Fibroblast of skin of right biceps (primary cell): Measurements from ENCODE around the gene ZDHHC11.
"Not testable (repeated sequence)": the region's sequence is repeated elsewhere in the genome, so short reads cannot be mapped to it uniquely, and the experiment has no call there.

Experiments used
- DNase-seq: peaks from one replicate; pipeline ENCODE4 v3.0.0-alpha.2; 2013

Gene ZDHHC11

GRCh38 chr5:774304-774703 lies 76.5 kb downstream of the ZDHHC11 start:
- not testable (repeated sequence) for DNase-seq

- DNase-seq = no peak
These were observed 77.1 kb downstream of the ZDHHC11 start for GRCh38 chr5:773517-774264.

GRCh38 chr5:772931-773330 lies 77.9 kb downstream of the ZDHHC11 start:
- not testable (repeated sequence) for DNase-seq

GRCh38 chr5:772547-772890 lies 78.3 kb downstream of the ZDHHC11 start:
- not testable (repeated sequence) for DNase-seq

DNA sequence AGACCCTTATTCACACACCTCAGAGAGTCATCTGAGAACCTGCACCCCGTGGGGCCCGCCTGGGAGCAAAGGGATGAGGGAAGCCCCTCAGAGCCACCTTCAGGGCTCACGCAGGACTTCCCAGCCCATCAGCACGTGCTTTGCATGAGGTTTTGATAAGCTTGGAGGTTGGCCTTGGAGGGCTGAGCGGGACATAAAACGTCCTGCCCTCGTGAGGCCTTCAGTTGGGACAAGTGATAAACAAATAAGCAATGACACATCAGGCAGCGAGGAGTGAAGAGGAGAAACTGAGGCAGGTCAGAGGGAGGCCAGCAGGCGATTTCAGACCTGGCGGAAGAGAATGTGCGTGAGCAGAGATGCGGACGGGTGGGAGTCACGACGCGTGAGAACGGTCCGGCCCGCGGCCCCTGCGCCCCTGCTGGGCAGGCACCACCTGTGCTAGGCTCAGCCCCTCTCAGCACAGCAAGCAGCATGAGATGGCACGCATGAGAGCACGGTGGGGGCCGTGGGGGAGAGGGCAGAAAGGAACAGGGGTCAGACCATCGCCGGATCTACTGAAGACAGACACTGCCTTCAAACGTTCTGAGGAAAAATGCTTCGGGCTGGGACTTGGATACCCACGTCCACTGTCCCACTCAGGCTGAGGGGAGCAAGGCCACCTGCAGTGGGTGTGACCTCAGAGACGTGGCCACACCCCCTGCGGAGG lies 78.8 kb downstream of the ZDHHC11 start:
- DNase-seq = not testable (repeated sequence)

DNA sequence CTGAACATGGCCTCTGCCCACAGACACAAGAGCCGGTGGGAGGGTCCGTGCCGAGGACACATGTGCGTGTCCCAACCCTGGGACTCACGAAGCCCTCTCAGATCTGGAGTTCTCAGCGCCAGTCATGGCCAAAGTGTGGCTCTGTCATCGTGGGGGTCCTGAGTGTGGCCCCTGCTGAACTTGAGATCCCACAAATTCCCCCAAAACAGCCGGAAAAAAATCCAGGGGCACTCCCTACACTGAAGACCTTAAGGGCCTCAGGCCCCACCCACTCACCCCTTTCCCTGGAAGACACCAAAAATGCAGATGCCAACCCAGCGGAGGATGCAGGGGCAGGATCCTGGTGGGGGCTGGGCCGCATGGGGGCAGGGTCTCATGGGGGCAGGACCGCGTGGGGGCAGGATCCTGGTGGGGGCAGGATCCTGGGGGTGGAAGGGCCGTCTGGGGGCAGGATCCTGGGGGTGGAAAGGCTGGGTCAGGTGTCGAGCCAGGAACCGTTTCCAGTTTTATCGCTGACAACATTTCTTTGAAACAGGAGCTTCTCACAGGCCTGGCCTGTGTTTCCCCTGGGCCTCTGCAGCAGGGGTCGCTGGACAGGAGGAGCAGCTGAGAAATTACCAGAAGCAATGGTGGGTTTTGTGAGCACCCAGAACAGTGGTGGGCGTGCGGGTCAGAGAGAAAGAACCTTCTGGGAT lies 79.6 kb downstream of the ZDHHC11 start:
- not testable (repeated sequence) for DNase-seq

DNA sequence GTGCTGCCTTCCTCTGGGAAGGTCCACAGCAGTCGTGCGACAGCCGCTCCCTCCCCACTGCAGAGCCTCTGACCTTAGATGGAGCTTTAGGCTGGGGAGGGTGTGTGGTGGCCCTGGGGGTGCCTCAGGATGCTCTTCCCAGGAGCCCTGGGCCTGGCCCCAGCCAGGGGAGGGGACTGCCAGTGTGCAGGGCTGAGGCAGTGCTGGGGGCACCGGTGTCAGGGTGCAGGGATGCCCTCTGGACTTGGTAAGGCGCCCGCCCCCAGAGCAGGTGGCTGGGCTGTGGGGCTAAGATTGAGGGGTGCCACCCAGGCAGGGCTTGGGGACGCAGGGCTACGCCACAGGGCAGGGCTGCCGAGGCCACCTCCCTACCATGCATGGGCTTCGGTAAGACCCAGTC lies 80.2 kb downstream of the ZDHHC11 start:
- not testable (repeated sequence) for DNase-seq

GRCh38 chr5:769485-770145 lies 81.2 kb downstream of the ZDHHC11 start:
- DNase-seq = not testable (repeated sequence)

DNA sequence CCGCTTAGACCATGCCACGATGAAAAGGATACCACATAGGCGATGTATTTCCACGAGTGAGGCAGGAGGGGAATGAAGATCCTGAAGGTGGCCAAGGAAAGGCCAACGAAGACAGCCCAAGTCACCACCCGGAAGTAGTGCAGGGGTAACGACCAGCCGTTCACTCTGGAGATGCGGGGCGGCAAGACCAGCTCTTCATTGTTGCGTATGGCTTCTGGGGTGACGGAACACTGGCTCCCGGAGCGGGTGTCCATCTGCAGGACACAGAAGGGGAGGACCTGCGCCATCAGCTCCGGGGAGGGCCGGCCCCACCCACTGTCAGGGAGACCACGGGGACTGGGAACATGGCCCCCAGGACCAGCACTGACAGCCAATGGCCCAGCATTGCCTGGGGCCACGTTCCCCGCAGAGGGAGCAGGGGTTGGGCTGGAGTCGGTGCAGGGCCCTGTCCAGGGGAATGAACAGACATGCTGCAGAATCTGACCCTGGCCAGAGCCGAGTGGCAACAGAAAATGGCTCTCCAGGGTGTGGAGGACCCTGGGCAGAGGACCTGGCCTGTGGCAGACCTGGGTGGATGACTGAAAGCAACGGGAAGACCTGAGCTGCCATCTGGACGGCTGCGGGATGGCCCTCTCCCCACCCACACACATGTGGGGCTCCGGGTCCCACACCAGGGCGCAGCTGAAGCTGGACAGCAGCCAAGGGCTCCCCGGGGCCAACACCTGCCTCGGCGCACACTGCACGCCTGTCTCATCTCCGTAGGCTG lies 83.9 kb downstream of the ZDHHC11 start:
- no peak for DNase-seq

DNA sequence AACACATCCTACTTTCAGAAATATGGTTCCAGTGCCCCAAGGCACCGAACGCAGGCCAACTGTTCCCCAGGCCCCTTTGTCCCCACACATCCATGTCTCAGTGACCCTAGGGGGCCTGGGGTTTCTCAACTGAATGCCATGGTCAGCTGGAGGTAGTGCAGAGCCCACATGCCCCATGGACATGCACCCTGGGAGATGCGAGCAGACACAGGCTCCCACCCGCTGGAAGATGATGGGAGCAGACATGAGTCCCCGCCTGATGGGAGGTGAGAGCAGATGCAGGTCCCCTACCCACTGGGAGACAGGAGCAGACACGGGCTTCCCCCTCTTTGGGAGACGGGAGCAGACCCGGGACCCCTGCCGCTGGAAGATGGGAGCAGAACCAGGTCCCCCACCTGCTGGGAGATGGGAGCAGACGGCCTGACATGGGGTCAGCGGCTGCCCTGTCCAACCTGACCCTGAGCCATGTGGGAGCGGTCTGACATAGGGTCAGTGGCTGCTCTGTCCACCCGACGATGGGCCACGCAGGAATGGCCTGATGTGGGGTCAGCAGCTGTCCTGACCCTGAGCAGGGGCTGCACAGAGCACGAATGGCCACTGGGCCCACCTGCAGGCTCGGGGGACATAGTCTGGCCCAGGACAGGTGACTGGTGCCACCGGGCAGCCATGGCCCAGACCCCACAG lies 84.7 kb downstream of the ZDHHC11 start:
- DNase-seq = no peak

- DNase-seq = no peak
These were observed 86.6 kb downstream of the ZDHHC11 start for GRCh38 chr5:763998-764781.

- DNase-seq = no peak
These were observed 87.4 kb downstream of the ZDHHC11 start for GRCh38 chr5:763397-763796.

- not testable (repeated sequence) for DNase-seq
These were observed 87.8 kb downstream of the ZDHHC11 start for GRCh38 chr5:762996-763395.

DNA sequence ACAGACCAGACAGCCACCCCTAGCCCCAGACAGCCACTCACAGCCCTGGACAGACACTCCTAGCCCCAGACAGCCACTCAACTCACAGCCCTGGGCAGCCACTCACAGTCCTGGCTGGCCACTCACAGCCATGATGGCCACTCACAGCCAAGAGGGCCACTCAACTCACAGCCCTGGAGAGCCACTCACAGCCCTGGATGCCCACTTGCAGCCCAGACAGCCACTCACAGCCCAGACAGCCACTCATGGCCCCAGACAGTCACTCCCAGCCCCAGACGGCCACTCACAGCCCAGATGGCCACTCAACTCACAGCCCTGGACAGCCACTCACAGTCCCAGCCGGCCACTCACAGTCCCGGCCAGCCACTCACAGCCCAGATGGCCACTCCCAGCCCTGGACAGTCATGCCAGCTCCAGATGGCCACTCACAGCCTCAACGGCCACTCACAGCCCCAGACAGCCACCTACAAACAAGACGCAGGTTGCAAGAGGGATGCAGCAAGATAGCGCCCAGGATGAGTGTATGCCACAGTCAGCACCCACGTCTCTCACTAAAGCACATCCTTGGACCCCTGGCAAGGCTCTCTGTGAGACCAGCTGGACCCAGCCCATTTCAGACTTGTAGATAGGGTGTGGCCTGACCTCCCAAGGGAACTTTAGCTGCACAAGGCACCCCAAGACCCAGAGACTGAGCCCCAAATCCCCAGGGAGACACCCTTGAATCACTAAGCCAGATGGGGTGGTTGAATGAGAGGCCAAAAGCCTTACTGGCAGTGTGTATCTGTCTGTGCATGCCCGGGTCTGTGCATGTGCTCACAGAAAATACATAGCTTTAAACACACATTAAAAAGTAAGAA lies 88.7 kb downstream of the ZDHHC11 start:
- no peak for DNase-seq

GRCh38 chr5:761059-761771 lies 89.6 kb downstream of the ZDHHC11 start:
- DNase-seq = no peak

DNA sequence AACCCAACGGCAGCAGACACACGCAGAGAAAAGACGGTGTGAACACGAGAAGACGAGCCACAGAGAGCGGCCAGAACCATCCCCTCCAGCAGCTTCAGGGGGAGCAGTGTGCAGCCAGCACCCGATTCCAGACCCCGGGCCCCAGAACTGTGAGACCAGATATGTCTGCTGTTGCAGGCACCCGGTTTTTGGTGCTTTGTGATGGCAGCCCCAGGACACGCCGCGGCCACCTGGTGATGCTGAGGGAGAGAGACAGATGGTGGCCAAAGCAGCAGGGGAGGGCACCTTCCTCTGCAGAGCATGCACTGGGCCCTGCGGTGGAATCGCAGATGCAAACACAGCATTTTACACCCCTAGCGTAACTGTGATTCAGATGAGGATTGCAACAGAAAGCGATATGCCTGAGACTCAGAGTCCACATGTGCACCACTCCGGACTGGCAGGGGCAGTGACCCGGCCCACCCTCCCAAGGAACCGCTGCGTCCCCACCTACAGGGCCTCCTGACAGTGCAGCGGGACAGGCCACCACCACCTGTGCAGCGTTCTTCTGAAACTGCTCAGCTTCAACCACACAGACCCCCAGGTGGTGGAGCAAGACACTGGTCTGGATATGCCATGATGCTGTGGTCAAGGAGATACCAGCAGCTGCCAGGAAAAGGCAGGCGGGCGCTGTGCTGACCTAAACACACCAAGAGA lies 90.3 kb downstream of the ZDHHC11 start:
- no peak for DNase-seq

DNA sequence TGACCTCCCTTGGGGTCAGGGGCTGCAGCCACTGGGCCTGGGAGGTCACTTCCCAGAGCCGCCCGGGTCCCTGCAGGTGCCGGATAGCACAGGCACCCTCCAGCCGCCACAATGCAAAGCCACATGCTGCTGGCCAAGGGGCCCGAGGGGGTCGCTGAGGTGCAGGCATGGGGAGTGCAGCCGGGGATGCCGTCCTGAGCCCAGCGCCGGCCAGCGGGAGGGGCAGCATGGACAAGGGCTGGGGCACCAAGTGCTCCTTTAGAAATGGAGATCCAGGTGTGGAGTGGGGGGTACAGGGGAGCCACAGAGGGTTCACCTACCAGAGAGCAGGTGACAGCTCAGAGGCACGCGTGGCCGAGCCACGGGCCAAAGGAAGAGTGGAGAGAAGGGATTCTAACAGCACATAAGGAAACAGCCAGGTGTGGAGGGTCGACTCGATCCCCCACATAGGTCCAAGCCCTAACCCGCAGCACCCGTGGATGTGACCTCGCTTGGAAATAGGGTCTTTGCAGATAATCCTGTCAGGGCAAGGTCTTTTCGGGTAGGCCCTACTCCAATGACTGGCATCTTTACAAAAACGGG lies 90.9 kb downstream of the ZDHHC11 start:
- DNase-seq = no peak

DNA sequence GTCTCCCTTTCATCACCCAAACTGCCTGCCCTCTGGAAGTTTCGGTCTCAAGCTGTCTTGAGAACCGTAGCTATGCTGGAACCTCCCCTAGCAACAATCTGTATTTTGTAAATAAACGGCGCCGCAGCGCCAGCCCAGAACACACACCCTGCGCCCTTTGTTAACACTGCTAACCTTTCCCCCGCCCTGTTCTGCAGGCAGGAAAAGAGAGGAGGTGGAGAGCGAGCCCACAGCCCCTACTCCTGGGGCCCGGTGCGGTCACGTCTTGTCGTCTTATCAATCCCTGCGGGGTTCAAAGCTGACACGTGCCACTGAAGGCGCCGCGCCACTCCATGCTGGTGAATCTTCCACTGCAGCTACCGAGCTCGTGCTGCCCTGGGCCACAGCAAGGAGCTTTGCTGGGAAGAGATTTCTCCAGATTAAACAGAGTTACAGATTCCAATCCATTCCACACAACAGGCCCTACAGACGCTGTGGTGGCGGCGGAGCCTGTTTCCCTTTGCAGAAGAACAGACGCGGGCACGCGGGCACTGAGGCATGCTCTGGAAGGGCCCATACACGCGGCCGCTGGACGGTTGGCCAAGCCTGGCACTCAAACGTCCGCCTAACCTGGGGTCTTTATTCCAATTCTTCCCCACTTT lies 91.6 kb downstream of the ZDHHC11 start:
- DNase-seq = no peak
